HepG2 (cell line): ENCODE results near the gene KDM8. TPM values are rescaled to one million over a fixed set of nuclear protein-coding genes. Genes with fewer than 3 reads are reported as not detected.

ENCODE experiments used
- ATRX ChIP-seq: sonication (generic); formaldehyde crosslinking; IDR thresholded peaks from 2 replicates; pipeline ENCODE4 v1.4.0; 2020; ENCODE audit warnings: missing genetic modification reagents, borderline replicate concordance
- CAMTA2 ChIP-seq: sonication (generic); formaldehyde crosslinking; IDR thresholded peaks from 2 replicates; pipeline ENCODE4 v1.4.0; 2020; ENCODE audit warnings: mild to moderate bottlenecking, missing genetic modification reagents, borderline replicate concordance
- MTF1 ChIP-seq: sonication (generic); formaldehyde crosslinking; IDR thresholded peaks from 2 replicates; pipeline ENCODE4 v1.5.0; 2020; ENCODE audit warnings: missing genetic modification reagents
- PHF20 ChIP-seq: sonication (generic); formaldehyde crosslinking; IDR thresholded peaks from 2 replicates; pipeline ENCODE4 v1.5.0; 2020; ENCODE audit warnings: mild to moderate bottlenecking, missing genetic modification reagents
- PHF8 ChIP-seq: sonication (generic); formaldehyde crosslinking; IDR thresholded peaks from 2 replicates; pipeline ENCODE4 v1.5.0; 2020; ENCODE audit warnings: missing genetic modification reagents
- RARA ChIP-seq: IDR thresholded peaks from 2 replicates; pipeline ENCODE4 v1.6.1; 2016; ENCODE audit warnings: missing genetic modification reagents, missing compliant biosample characterization
- SIX1 ChIP-seq: sonication (generic); formaldehyde crosslinking; IDR thresholded peaks from 2 replicates; pipeline ENCODE4 v1.4.0; 2020; ENCODE audit warnings: missing genetic modification reagents, borderline replicate concordance
- SNRNP70 ChIP-seq: fragments of 200-400 bp; formaldehyde crosslinking; IDR thresholded peaks from 2 replicates; pipeline ENCODE4 v1.6.1; 2017; ENCODE audit warnings: mild to moderate bottlenecking, low read depth, low read length, moderate library complexity
- SP2 ChIP-seq: sonication (generic); formaldehyde crosslinking; IDR thresholded peaks from 2 replicates; pipeline ENCODE4 v1.5.1; 2020; ENCODE audit warnings: mild to moderate bottlenecking, missing genetic modification reagents
- TBP ChIP-seq: sonication (generic); formaldehyde crosslinking; IDR thresholded peaks from 2 replicates; pipeline ENCODE4 v1.5.0; 2020; ENCODE audit warnings: missing genetic modification reagents
- TEAD3 ChIP-seq: optimal IDR thresholded peaks from 2 replicates; pipeline ENCODE3; 2016; ENCODE audit warnings: borderline replicate concordance
- ZFP90 ChIP-seq: sonication (generic); formaldehyde crosslinking; IDR thresholded peaks from 2 replicates; pipeline ENCODE4 v1.8.0; 2022; ENCODE audit warnings: missing genetic modification reagents, mild to moderate bottlenecking, inconsistent platforms, borderline replicate concordance
- ZNF256 ChIP-seq: sonication (generic); formaldehyde crosslinking; conservative IDR thresholded peaks from 2 replicates; pipeline ENCODE4 v1.4.0; 2020; ENCODE audit warnings: missing genetic modification reagents
- ZNF350 ChIP-seq: sonication (generic); formaldehyde crosslinking; IDR thresholded peaks from 2 replicates; pipeline ENCODE4 v1.4.0; 2020; ENCODE audit warnings: mild to moderate bottlenecking, low read depth, missing genetic modification reagents, borderline replicate concordance
- ZNF720 ChIP-seq: sonication (generic); formaldehyde crosslinking; IDR thresholded peaks from 2 replicates; pipeline ENCODE4 v1.4.0; 2020; ENCODE audit warnings: missing genetic modification reagents
- polyA plus RNA-seq, 8 experiments: library from polyadenylated mRNA; depleted of rRNA in 3 of 8; stranded (reverse) in 7 of 8; unstranded in 1 of 8; fragments of >200 nt; fragmentation: Illumina TruSeq in 4 of 8; extraction: Trizol in 4 of 8; gene quantifications; 2 replicates each; pipeline versions ENCODE4 v1.2.1 to v1.2.3, GENCODE V29; 2011 to 2016; ENCODE audit warnings: low read depth in 4 of 8, missing spikeins in 1 of 8, mixed read lengths in 1 of 8; ENCODE audit not compliant: insufficient read depth in 1 of 8
- total RNA-seq, 5 experiments: library from RNA; depleted of rRNA; stranded (reverse); fragments of >200 nt; fragmentation: Illumina TruSeq; extraction: Trizol; gene quantifications; 2 replicates each; pipeline ENCODE4 v1.2.3, GENCODE V29; 2016; ENCODE audit warnings: low read depth in 1 of 5
- TF ChIP-seq, protein P1 (sequence below): sonication (generic); formaldehyde crosslinking; IDR thresholded peaks from 2 replicates; pipeline ENCODE4 v1.5.1; 2020; ENCODE audit warnings: mild to moderate bottlenecking, missing genetic modification reagents, moderate library complexity
- TF ChIP-seq, protein P2 (sequence below): sonication (generic); formaldehyde crosslinking; IDR thresholded peaks from 2 replicates; pipeline ENCODE4 v1.4.0; 2020; ENCODE audit warnings: mild to moderate bottlenecking, low read depth, missing genetic modification reagents
- TF ChIP-seq, protein P3 (sequence below): sonication (generic); formaldehyde crosslinking; IDR thresholded peaks from 2 replicates; pipeline ENCODE4 v1.5.0; 2020; ENCODE audit warnings: mild to moderate bottlenecking, missing genetic modification reagents
- TF ChIP-seq, protein P4 (sequence below): sonication (generic); formaldehyde crosslinking; IDR thresholded peaks from 2 replicates; pipeline ENCODE4 v1.4.0; 2020; ENCODE audit warnings: mild to moderate bottlenecking, low read depth, missing genetic modification reagents

KDM8 gene
- total and polyA plus RNA-seq, 2 of the 13 experiments (the other 11 are each of a cell fraction or from before 2014, with no cell fraction given) = 3.3 to 8.6 TPM

DNA sequence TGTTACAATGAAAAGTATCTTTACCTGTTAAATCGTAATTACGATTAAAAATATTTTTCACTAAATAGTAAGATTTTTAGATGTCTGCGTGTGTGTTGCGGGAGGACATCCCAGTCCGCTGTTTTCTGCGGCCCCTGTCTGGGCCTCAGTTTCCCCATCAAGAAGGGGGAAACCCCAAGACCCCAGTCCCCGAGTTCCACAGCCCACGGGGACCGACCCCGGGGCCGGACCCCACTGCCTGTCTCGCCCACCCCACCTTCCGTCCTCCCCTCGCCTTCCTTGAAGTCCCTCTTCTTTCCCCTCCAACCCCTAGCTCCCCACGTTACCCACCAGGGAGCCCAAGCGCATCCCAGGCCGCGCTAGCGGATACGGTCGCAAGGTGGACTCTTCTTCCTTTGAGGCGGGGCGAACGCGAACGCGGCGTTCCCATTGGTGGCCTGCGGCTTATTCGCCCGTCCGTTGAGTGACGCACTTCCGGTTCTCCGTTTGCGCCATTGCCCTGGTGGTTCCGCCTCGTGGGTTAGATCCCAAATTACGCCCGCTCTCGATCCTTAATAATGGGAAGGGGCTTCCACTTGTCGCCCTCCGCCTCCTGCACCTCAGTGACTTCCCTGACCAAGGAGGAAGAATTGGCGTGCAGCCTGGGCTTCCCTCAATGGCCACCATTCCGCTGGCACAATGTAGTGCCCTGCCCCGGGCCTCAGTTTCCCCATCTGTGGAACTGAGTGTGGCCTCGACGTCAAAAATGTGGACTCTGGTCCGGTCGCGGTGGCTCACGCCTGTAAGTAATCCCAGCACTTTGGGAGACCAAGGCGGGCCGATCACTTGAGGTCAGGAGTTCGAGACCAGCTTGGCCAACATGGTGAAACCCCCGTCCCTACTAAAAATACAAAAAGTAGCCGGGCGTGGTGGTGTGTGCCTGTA, 65.3 kb downstream of the KDM8 start, which contains the start of gene NSMCE1 (continued):
- TF ChIP-seq, protein P1, sequence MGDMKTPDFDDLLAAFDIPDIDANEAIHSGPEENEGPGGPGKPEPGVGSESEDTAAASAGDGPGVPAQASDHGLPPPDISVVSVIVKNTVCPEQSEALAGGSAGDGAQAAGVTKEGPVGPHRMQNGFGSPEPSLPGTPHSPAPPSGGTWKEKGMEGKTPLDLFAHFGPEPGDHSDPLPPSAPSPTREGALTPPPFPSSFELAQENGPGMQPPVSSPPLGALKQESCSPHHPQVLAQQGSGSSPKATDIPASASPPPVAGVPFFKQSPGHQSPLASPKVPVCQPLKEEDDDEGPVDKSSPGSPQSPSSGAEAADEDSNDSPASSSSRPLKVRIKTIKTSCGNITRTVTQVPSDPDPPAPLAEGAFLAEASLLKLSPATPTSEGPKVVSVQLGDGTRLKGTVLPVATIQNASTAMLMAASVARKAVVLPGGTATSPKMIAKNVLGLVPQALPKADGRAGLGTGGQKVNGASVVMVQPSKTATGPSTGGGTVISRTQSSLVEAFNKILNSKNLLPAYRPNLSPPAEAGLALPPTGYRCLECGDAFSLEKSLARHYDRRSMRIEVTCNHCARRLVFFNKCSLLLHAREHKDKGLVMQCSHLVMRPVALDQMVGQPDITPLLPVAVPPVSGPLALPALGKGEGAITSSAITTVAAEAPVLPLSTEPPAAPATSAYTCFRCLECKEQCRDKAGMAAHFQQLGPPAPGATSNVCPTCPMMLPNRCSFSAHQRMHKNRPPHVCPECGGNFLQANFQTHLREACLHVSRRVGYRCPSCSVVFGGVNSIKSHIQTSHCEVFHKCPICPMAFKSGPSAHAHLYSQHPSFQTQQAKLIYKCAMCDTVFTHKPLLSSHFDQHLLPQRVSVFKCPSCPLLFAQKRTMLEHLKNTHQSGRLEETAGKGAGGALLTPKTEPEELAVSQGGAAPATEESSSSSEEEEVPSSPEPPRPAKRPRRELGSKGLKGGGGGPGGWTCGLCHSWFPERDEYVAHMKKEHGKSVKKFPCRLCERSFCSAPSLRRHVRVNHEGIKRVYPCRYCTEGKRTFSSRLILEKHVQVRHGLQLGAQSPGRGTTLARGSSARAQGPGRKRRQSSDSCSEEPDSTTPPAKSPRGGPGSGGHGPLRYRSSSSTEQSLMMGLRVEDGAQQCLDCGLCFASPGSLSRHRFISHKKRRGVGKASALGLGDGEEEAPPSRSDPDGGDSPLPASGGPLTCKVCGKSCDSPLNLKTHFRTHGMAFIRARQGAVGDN (CRISPR knock-in tag) = peak; percentile 98
- TF ChIP-seq PHF8 (CRISPR knock-in tag) (peak; percentile 92), SP2 (CRISPR knock-in tag) (peak; percentile 99), MTF1 (CRISPR knock-in tag) (0 out of 2 replicates have a peak, but pooled peaks have one; percentile 46), SNRNP70 (no peak), ATRX (no peak), TBP (no peak), ZFP90 (CRISPR knock-in tag) (peak; percentile 79; the same call in 1 of the 2 replicates), RARA (CRISPR knock-in tag) (peak; percentile 5), ZNF256 (CRISPR knock-in tag) (peak; percentile 78; the same call in 1 of the 2 replicates), CAMTA2 (CRISPR knock-in tag) (no peak), PHF20 (peak; percentile 86), ZNF720 (CRISPR knock-in tag) (no peak), TEAD3 (CRISPR knock-in tag) (peak; percentile 40), ZNF350 (CRISPR knock-in tag) (peak; percentile 53; the same call in 1 of the 2 replicates), SIX1 (CRISPR knock-in tag) (no peak; the same call in 1 of the 2 replicates)
- TF ChIP-seq, protein P2, sequence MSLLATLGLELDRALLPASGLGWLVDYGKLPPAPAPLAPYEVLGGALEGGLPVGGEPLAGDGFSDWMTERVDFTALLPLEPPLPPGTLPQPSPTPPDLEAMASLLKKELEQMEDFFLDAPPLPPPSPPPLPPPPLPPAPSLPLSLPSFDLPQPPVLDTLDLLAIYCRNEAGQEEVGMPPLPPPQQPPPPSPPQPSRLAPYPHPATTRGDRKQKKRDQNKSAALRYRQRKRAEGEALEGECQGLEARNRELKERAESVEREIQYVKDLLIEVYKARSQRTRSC = peak; percentile 81; the same call in 1 of the 2 replicates
- TF ChIP-seq, protein P3, sequence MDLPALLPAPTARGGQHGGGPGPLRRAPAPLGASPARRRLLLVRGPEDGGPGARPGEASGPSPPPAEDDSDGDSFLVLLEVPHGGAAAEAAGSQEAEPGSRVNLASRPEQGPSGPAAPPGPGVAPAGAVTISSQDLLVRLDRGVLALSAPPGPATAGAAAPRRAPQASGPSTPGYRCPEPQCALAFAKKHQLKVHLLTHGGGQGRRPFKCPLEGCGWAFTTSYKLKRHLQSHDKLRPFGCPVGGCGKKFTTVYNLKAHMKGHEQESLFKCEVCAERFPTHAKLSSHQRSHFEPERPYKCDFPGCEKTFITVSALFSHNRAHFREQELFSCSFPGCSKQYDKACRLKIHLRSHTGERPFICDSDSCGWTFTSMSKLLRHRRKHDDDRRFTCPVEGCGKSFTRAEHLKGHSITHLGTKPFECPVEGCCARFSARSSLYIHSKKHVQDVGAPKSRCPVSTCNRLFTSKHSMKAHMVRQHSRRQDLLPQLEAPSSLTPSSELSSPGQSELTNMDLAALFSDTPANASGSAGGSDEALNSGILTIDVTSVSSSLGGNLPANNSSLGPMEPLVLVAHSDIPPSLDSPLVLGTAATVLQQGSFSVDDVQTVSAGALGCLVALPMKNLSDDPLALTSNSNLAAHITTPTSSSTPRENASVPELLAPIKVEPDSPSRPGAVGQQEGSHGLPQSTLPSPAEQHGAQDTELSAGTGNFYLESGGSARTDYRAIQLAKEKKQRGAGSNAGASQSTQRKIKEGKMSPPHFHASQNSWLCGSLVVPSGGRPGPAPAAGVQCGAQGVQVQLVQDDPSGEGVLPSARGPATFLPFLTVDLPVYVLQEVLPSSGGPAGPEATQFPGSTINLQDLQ (CRISPR knock-in tag) = peak; percentile 59; the same call in 1 of the 2 replicates
- TF ChIP-seq, protein P4, sequence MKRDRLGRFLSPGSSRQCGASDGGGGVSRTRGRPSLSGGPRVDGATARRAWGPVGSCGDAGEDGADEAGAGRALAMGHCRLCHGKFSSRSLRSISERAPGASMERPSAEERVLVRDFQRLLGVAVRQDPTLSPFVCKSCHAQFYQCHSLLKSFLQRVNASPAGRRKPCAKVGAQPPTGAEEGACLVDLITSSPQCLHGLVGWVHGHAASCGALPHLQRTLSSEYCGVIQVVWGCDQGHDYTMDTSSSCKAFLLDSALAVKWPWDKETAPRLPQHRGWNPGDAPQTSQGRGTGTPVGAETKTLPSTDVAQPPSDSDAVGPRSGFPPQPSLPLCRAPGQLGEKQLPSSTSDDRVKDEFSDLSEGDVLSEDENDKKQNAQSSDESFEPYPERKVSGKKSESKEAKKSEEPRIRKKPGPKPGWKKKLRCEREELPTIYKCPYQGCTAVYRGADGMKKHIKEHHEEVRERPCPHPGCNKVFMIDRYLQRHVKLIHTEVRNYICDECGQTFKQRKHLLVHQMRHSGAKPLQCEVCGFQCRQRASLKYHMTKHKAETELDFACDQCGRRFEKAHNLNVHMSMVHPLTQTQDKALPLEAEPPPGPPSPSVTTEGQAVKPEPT = no peak
